Sigmoid colon (tissue), 7 donors: ENCODE results near the gene ANO2. TPM values are rescaled to one million over a fixed set of nuclear protein-coding genes. Genes with fewer than 3 reads are reported as not detected.

ENCODE experiments used
- DNase-seq: peaks from one replicate; pipeline ENCODE4 v3.0.0-alpha.2; 2019
- H3K27ac ChIP-seq, 4 donors: fragments of 200-600 bp; sonication (generic); one replicate each; pipeline ENCODE4 v1.5.1; 2016 to 2019; ENCODE audit warnings: mild to moderate bottlenecking in 1 of 4
- H3K27me3 ChIP-seq, 3 donors: fragments of 200-600 bp; sonication (generic); one replicate each; pipeline ENCODE4 v1.5.1; 2019; ENCODE audit warnings: mild to moderate bottlenecking in 1 of 3
- H3K36me3 ChIP-seq, 4 donors: fragments of 200-600 bp; sonication (generic); one replicate each; pipeline ENCODE4 v1.5.1; 2016 to 2019
- H3K4me1 ChIP-seq, 4 donors: fragments of 200-600 bp; sonication (generic); one replicate each; pipeline ENCODE4 v1.5.1; 2017 to 2019
- H3K4me3 ChIP-seq, 4 donors: fragments of 200-600 bp; sonication (generic); one replicate each; pipeline ENCODE4 v1.5.1; 2017 to 2019; ENCODE audit warnings: mild to moderate bottlenecking in 2 of 4, moderate library complexity in 1 of 4
- H3K9me3 ChIP-seq, 4 donors: fragments of 200-600 bp in 3 of 4; sonication (generic) in 3 of 4; one replicate each; pipeline versions ENCODE4 v1.5.1 to v1.6.1; 2013 to 2019
- EP300 ChIP-seq, 4 donors: sonication (generic); formaldehyde crosslinking; IDR thresholded peaks; one replicate each; pipeline ENCODE4 v1.6.1; 2017; ENCODE audit warnings: antibody characterized with exemption in 4 of 4
- POLR2A ChIP-seq, 2 donors: fragments of 450-650 bp; IDR thresholded peaks; one replicate each; pipeline ENCODE4 v1.6.1; 2016; ENCODE audit warnings: antibody characterized with exemption in 2 of 2, mild to moderate bottlenecking in 2 of 2, moderate library complexity in 2 of 2
- POLR2AphosphoS5 ChIP-seq, 4 donors: sonication (generic); formaldehyde crosslinking; IDR thresholded peaks; one replicate each; pipeline ENCODE4 v1.6.1; 2017; ENCODE audit warnings: antibody characterized with exemption in 4 of 4
- WGBS, 2 donors: extraction: QIAGEN DNeasy Blood & Tissue Kit; methylation state at CpG; one replicate each; pipeline ENCODE4 v1.1.7; 2013; 5-methylcytosine and 5-hydroxymethylcytosine counted together
- intact Hi-C: fragments of 100-400 bp; cut with DNase I; formaldehyde crosslinking; loops from one replicate; pipeline ENCODE4 v1.15.1; 2023
- polyA plus RNA-seq, 3 donors: library from polyadenylated mRNA; stranded (reverse); fragments of 200-250 nt; gene quantifications; one replicate each; pipeline ENCODE4 v1.2.3, GENCODE V29; 2013
- total RNA-seq, 4 donors: library from RNA; depleted of rRNA; stranded (reverse); fragments of >200 nt; gene quantifications; one replicate each; pipeline ENCODE4 v1.1.0, GENCODE V29; 2016
- TF ChIP-seq, protein P1 (sequence below), 4 experiments: fragments of 450-650 bp in 3 of 4; fragments of 200-600 bp in 1 of 4; IDR thresholded peaks; one replicate each; pipeline ENCODE4 v1.5.1; 2016 to 2019; ENCODE audit warnings: antibody characterized with exemption in 4 of 4, mild to moderate bottlenecking in 3 of 4, moderate library complexity in 2 of 4
- donor health status: healthy with polysubstance abuse.
- donor health status: Bipolar disorder and iron deficiency.
- donor health status: healthy.

Gene ANO2
- total and polyA plus RNA-seq, 7 donors, result 0.46 to 4.3 (median 1.8) TPM; not detected in 1

DNA sequence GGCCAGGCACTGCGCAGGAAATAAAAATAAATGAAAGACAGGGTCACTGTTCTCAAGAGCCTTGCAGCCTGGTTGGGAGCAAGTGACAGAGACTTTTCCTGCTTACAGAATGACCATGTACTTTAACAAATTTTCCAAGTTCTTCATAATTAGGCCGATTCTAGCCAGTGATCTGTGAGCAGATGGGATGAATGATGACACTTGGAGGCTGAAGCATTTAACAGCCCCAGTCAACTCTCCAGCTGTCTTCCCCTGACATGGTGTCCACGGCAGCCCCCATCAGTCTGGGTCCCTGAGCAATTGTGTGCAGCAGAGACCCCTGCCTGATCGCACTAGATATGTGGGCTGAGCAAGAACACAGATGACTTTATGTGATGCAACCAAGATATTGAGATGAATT, 314.3 kb downstream of the ANO2 start:
- DNase-seq, result no peak
- Histone ChIP-seq H3K4me3 (no peak overlapping the region), H3K4me1 (no peaks in the 10 kb centered on the region), H3K9me3 (no peaks in the 10 kb centered on the region), H3K27me3 (no peaks in the 10 kb centered on the region), H3K36me3 (no peaks in the 10 kb centered on the region), H3K27ac (no peak overlapping the region)
- intact Hi-C loops, result no loop called here
- WGBS, 2 donors, result 91 to 94% methylated on average over 4 of the region's 4 CpGs
- TF ChIP-seq, protein P1, sequence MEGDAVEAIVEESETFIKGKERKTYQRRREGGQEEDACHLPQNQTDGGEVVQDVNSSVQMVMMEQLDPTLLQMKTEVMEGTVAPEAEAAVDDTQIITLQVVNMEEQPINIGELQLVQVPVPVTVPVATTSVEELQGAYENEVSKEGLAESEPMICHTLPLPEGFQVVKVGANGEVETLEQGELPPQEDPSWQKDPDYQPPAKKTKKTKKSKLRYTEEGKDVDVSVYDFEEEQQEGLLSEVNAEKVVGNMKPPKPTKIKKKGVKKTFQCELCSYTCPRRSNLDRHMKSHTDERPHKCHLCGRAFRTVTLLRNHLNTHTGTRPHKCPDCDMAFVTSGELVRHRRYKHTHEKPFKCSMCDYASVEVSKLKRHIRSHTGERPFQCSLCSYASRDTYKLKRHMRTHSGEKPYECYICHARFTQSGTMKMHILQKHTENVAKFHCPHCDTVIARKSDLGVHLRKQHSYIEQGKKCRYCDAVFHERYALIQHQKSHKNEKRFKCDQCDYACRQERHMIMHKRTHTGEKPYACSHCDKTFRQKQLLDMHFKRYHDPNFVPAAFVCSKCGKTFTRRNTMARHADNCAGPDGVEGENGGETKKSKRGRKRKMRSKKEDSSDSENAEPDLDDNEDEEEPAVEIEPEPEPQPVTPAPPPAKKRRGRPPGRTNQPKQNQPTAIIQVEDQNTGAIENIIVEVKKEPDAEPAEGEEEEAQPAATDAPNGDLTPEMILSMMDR (IDR thresholded peaks at IDR 0.05), result no peak
- TF ChIP-seq EP300 (IDR thresholded peaks at IDR 0.05) (no peak), POLR2A (IDR thresholded peaks at IDR 0.05) (no peak), POLR2AphosphoS5 (IDR thresholded peaks at IDR 0.05) (no peak)

DNA sequence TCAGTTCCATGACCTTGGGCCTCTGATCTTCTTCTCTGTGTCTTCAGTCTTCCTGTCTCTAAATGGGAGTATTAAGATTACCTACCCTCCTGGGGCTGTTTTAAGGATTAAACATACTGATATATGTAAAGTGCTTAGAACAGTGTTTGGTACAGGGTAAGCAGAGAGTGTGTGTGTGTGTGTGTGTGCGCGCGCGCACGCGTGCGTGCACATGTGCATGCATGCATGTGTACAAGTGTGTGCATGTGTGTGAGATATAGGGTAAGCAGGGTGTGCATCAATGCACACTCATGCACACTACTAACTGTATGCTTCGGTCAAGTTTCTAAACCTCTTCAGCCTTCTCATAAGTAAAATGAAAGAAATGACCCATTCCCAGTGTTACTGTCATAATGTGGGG, 316.6 kb downstream of the ANO2 start:
- Histone ChIP-seq H3K4me1 (no peaks in the 10 kb centered on the region), H3K36me3 (no peaks in the 10 kb centered on the region), H3K27me3 (no peaks in the 10 kb centered on the region), H3K27ac (no peak overlapping the region), H3K9me3 (no peaks in the 10 kb centered on the region), H3K4me3 (no peak overlapping the region)
- intact Hi-C loops, result no loop called here
- no peak for DNase-seq
- TF ChIP-seq, protein P1 (IDR thresholded peaks at IDR 0.05), result no peak
- TF ChIP-seq EP300 (IDR thresholded peaks at IDR 0.05), result no peak
- no peak for TF ChIP-seq POLR2A (IDR thresholded peaks at IDR 0.05)
- WGBS, 2 donors, result 95 to 98% methylated on average over 8 of the region's 8 CpGs

DNA sequence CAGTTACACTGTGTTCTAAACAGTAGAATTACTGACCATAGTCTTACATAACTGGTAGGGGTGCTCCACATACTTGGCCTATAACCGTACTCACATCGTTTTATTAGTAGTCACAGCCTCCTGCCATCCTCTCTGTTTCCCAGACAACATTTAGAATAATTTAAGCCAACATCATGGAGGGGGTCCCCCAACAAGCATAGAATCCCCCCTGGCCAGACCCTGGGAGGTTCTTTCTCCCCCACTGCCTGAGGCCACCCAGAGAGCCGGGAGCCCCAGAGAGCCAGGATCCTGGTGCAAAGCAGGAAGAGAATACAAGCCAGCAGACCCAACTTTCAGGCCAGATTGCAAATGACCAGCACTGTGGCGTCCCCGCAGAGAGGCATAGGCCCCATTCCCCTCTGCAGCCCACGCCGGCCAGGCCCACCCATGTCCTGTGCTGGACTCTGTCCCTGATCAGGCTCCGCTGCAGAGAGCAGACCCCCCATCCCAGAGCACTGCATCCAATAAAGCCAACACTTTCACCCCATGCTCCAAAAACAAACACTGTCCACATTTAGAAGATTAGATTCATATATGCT, 317.9 kb downstream of the ANO2 start:
- H3K4me3 ChIP-seq, result no peak overlapping the region
- intact Hi-C loops, result no loop called here
- H3K27ac ChIP-seq, result no peak overlapping the region
- no peaks in the 10 kb centered on the region for H3K9me3 ChIP-seq
- no peaks in the 10 kb centered on the region for H3K4me1 ChIP-seq
- TF ChIP-seq POLR2AphosphoS5 (IDR thresholded peaks at IDR 0.05), result no peak
- no peak for TF ChIP-seq EP300 (IDR thresholded peaks at IDR 0.05)
- TF ChIP-seq, protein P1 (IDR thresholded peaks at IDR 0.05), result no peak
- no peak for TF ChIP-seq POLR2A (IDR thresholded peaks at IDR 0.05)
- DNase-seq, result no peak
- H3K36me3 ChIP-seq, result no peaks in the 10 kb centered on the region
- WGBS, 2 donors, result 89 to 94% methylated on average over 8 of the region's 8 CpGs
- no peaks in the 10 kb centered on the region for H3K27me3 ChIP-seq

GRCh38 chr12:5626151-5626550, 318.9 kb downstream of the ANO2 start:
- no peak for TF ChIP-seq POLR2AphosphoS5 (IDR thresholded peaks at IDR 0.05)
- TF ChIP-seq POLR2A (IDR thresholded peaks at IDR 0.05), result no peak
- no peak for TF ChIP-seq EP300 (IDR thresholded peaks at IDR 0.05)
- TF ChIP-seq, protein P1 (IDR thresholded peaks at IDR 0.05), result no peak
- no peaks in the 10 kb centered on the region for H3K27me3 ChIP-seq
- no peak overlapping the region for H3K27ac ChIP-seq
- DNase-seq, result no peak
- no peak overlapping the region for H3K4me3 ChIP-seq
- H3K36me3 ChIP-seq, result no peaks in the 10 kb centered on the region
- 85 to 95% methylated on average over 7 of the region's 7 CpGs for WGBS, 2 donors
- intact Hi-C loops, result no loop called here
- no peaks in the 10 kb centered on the region for H3K9me3 ChIP-seq
- no peaks in the 10 kb centered on the region for H3K4me1 ChIP-seq
